Duodenal mucosa (tissue), 2 donors: Measurements from ENCODE around the gene SYNPR.

Experiments
- H3K27ac ChIP-seq: one replicate; pipeline ENCODE4 v1.7.0; 2013; ENCODE audit warnings: low read depth, low read length
- H3K27me3 ChIP-seq, 2 donors: one replicate each; pipeline ENCODE4 v1.7.0; 2013; ENCODE audit warnings: low read length in 2 of 2, control low read depth in 1 of 2; ENCODE audit not compliant: insufficient read depth in 2 of 2, control insufficient read depth in 1 of 2
- H3K36me3 ChIP-seq, 2 donors: one replicate each; pipeline ENCODE4 v1.7.0; 2013; ENCODE audit warnings: low read length in 2 of 2, control low read depth in 1 of 2; ENCODE audit not compliant: insufficient read depth in 2 of 2, control insufficient read depth in 1 of 2
- H3K4me1 ChIP-seq, 2 donors: one replicate each; pipeline ENCODE4 v1.7.0; 2013; ENCODE audit warnings: low read length in 2 of 2, control low read depth in 1 of 2; ENCODE audit not compliant: insufficient read depth in 2 of 2, control insufficient read depth in 1 of 2
- H3K4me3 ChIP-seq, 2 donors: one replicate each; pipeline ENCODE4 v1.7.0; 2013; ENCODE audit warnings: low read length in 2 of 2, low read depth in 1 of 2
- H3K9ac ChIP-seq, 2 donors: one replicate each; pipeline ENCODE4 v1.7.0; 2013; ENCODE audit warnings: low read length in 2 of 2, low read depth in 1 of 2
- H3K9me3 ChIP-seq, 2 donors: one replicate each; pipeline ENCODE4 v1.7.0; 2013; ENCODE audit warnings: low read length in 2 of 2, control low read depth in 1 of 2; ENCODE audit not compliant: control insufficient read depth in 1 of 2

Gene SYNPR

DNA sequence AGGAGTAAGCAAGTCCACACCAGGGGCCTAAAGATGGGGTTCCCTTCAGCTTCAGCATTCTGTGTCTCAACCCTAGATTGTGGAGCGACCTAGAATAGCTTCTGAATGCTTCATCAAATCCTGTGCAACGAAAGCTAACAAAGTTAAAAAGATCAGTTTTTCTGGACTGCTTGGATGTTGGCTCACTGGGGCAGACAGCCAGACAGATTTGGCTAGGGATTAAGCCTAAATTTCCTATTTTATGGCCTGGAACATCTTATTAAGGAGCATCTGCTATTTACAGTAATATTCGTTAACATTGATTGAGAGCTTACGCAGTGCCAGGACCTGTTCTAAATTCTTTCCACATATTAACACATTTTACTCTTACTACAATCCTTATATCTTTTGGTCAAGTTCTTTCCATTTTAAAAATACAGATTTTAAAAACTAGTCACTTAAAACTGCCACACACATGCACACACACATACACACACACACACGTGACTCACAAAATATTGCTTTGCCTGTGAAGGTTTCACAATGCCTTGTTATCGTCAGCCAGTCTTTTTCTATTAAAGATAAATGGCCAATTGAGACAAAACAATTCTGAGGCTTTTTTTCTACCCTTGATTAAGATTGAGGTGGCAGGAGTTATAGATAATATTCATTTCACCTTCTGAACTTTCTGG lies 201.0 kb downstream of the SYNPR start:
- Histone ChIP-seq H3K4me3 (no peak overlapping the region), H3K27me3 (no peaks in the 10 kb centered on the region), H3K9me3 (no peaks in the 10 kb centered on the region), H3K27ac (no peak overlapping the region), H3K36me3 (no peaks in the 10 kb centered on the region), H3K9ac (no peak overlapping the region), H3K4me1 (no peaks in the 10 kb centered on the region)

DNA sequence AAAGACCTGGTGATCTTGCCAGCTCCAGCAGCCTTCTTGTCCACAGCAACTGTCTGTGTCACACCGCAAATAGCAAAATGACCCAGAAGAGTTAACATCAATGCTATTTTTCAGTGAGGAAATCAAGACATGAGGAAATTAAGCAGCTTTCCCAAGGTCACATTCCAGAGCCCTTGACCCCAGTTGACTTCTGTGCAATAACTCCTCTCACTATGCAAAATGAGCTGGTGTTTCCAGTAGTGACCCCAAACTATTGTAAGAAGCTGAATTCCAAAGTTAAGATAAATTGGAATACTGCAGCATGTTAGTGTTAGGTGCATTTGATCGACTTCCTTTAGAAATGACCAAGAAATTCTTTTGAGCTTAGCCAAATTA lies 201.5 kb downstream of the SYNPR start:
- H3K27ac ChIP-seq = no peak overlapping the region
- no peaks in the 10 kb centered on the region for H3K36me3 ChIP-seq
- H3K4me1 ChIP-seq = no peaks in the 10 kb centered on the region
- H3K9me3 ChIP-seq = no peaks in the 10 kb centered on the region
- no peak overlapping the region for H3K9ac ChIP-seq
- H3K4me3 ChIP-seq = no peak overlapping the region
- no peaks in the 10 kb centered on the region for H3K27me3 ChIP-seq

DNA sequence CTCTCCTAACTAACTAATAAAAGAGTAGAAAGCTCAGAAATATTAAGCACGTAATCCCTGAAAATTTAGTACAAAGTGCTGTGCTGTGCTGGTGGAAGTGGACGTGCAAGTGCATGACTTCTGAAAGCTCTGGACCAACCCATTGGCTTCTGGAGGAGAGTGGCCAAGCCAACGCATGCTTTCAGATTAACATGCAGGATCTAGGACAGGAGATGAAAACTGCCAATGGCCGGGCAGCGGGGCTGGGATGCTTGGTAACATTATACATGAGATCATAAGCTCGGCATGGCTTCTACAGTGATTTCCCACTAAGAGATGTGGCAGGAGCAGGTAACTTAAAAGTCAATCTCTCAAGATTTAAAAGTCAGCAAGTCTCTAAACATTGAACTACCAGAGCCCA lies 203.5 kb downstream of the SYNPR start:
- Histone ChIP-seq H3K27ac (no peak overlapping the region), H3K9me3 (no peaks in the 10 kb centered on the region), H3K36me3 (no peaks in the 10 kb centered on the region), H3K27me3 (no peaks in the 10 kb centered on the region), H3K4me1 (no peaks in the 10 kb centered on the region), H3K9ac (no peak overlapping the region), H3K4me3 (no peak overlapping the region)

DNA sequence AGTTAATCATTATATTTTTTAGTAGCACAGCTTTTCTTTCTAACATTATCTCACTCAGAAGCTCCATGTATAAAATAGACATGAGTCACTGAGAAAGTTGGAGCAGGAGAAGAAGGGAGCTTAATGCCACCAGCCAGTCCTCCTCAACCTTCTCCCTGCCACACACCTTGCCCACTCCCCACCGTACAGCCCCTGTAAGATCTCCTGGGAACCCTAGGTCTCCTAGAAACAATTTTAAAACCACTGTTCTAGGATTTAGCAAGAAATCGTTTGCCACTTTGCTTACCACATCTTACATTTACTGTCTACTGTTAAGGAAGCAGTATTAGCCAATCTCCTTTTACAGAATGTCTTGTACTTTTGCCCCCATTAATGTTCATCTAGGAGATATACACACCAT lies 204.2 kb downstream of the SYNPR start:
- Histone ChIP-seq H3K9ac (no peak overlapping the region), H3K4me1 (no peaks in the 10 kb centered on the region), H3K4me3 (no peak overlapping the region), H3K27ac (no peak overlapping the region), H3K9me3 (no peaks in the 10 kb centered on the region), H3K36me3 (no peaks in the 10 kb centered on the region), H3K27me3 (no peaks in the 10 kb centered on the region)

DNA sequence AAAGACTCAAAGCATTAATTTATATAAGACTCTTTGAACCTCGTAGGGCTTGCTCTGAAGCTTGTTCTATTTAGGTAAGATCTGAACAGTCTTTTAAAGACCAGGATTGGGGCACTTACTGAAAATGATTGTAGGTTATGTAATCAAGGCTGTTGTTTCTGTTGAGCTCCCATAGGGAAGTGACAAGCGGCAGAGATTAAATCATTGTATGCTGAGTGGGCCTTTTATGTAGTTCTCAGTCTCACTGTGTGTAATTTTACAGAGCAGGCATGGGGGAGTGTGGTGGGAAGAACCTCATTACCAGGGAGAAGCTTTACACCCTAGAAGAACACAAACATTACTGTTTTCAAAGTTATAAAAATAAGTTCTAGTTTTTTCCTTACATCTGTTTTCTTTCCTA lies 214.4 kb downstream of the SYNPR start:
- no peak overlapping the region for H3K27ac ChIP-seq
- H3K27me3 ChIP-seq = no peaks in the 10 kb centered on the region

DNA sequence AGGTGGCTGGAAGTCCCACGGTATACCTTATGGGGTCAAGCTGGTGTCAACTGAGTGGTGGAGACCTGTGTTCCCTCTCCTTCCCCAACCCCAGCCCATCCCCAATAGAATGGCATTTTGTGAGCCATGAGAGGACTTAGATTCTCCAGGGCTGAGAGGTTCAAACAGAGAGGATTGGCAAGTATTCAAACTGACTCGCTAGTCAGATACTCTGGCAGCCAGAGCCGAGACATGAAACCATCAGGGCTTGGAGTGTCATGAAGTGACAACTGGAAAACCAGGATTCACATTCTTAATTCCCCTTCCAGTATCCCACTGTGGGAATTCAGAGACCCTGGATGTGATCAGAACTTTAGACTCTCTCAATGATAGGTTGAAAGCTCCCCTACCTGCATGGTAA lies 215.0 kb downstream of the SYNPR start:
- no peak overlapping the region for H3K9ac ChIP-seq
- H3K4me3 ChIP-seq = no peak overlapping the region
- H3K27ac ChIP-seq = no peak overlapping the region
- no peaks in the 10 kb centered on the region for H3K9me3 ChIP-seq
- no peaks in the 10 kb centered on the region for H3K4me1 ChIP-seq
- no peaks in the 10 kb centered on the region for H3K27me3 ChIP-seq
- no peaks in the 10 kb centered on the region for H3K36me3 ChIP-seq

More for the DNA sequence above, 214.4 kb downstream of the SYNPR start:
- H3K36me3 ChIP-seq = no peaks in the 10 kb centered on the region
- H3K4me3 ChIP-seq = no peak overlapping the region
- no peaks in the 10 kb centered on the region for H3K9me3 ChIP-seq
- H3K4me1 ChIP-seq = no peaks in the 10 kb centered on the region
- no peak overlapping the region for H3K9ac ChIP-seq

DNA sequence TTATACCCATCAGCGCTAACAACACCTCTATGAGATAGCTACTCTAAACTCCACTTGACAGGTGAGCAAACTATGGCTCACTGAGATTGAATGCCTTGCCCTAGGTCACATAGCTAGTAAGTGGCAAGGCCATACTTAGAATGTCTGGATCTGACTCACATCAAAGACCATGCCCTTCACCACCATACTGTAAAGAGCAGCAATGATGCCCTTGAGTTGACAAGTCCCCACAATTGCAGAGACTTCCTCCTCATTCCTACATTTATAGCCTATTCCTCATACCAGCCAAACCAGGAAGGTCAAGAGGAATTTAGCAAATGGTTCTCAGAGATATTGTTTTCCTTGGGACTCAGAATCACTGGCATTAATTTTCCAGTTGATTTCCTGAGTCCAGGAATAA lies 216.5 kb downstream of the SYNPR start:
- Histone ChIP-seq H3K27ac (no peak overlapping the region), H3K4me1 (peaks cover 1 to 4% of the 10 kb centered on the region in 2 donors), H3K9me3 (no peaks in the 10 kb centered on the region), H3K27me3 (no peaks in the 10 kb centered on the region), H3K9ac (no peak overlapping the region), H3K4me3 (no peak overlapping the region), H3K36me3 (no peaks in the 10 kb centered on the region)

DNA sequence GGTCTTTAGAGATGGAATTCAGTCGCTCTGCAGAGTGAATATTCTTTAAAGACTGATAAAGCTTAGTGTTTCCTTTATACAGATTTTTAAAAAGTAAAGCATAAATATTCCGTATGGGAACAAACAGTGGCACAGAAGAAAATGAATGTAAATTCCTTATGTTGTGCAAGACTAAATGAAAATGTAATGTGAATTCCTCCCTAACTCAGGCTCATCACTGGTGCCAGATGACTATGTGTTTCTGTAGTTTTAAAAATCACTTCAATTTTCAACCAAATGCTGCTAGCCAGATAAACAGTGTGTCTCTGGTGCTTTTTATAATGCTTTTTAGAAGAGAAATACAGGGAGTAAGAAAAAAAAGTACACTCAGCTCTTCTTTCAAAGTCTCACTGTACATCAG lies 219.5 kb downstream of the SYNPR start:
- Histone ChIP-seq H3K9me3 (no peaks in the 10 kb centered on the region), H3K27me3 (no peaks in the 10 kb centered on the region), H3K4me3 (no peak overlapping the region), H3K36me3 (no peaks in the 10 kb centered on the region), H3K27ac (no peak overlapping the region), H3K4me1 (peaks cover 13% of the 10 kb centered on the region in 2 donors), H3K9ac (no peak overlapping the region)

DNA sequence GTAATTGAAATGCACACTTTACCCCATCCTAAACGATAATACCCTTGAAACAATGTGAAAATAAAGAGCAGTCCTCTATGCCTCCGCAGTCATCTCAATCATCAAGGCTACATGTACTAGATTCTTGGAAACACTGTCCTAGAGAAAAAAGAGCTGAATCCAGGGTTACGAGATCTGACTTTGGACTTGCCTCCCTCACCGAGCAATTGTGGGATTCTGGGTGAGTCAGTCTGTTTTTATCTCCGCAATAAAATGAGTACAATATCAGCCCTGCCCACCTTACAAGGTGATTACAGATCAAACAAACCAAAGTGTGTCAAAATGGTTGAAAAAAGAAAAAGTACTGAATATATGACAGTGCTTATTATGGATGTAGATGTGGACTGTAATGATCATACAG lies 222.1 kb downstream of the SYNPR start:
- H3K9me3 ChIP-seq = no peaks in the 10 kb centered on the region
- peaks cover 13% of the 10 kb centered on the region in 2 donors for H3K4me1 ChIP-seq
- H3K9ac ChIP-seq = no peak overlapping the region
- no peaks in the 10 kb centered on the region for H3K36me3 ChIP-seq
- no peak overlapping the region for H3K4me3 ChIP-seq
- no peaks in the 10 kb centered on the region for H3K27me3 ChIP-seq
- no peak overlapping the region for H3K27ac ChIP-seq

DNA sequence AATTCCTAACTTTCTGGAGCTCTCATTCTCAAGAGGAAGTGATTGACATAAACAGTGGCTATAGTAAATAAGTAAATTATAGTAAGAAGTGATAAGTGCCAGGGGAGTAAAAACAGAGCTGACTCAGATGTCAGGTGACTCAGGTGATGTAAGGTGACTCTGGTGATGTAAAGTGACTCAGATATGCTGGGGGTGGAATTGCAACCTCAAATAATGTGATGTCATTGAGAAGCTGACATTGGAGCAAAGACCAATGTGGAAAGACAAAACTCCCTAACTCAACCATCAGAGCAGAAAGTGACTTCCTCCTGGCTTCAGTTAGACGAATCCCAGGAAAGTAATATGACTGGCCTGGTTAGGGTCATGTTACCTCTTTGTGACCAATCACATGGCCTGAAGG lies 230.2 kb downstream of the SYNPR start:
- no peaks in the 10 kb centered on the region for H3K36me3 ChIP-seq
- peaks cover 0 to 3% of the 10 kb centered on the region in 2 donors for H3K4me1 ChIP-seq
- H3K9me3 ChIP-seq = no peaks in the 10 kb centered on the region
- no peaks in the 10 kb centered on the region for H3K27me3 ChIP-seq
- H3K9ac ChIP-seq = no peak overlapping the region
- no peak overlapping the region for H3K4me3 ChIP-seq
- no peak overlapping the region for H3K27ac ChIP-seq

DNA sequence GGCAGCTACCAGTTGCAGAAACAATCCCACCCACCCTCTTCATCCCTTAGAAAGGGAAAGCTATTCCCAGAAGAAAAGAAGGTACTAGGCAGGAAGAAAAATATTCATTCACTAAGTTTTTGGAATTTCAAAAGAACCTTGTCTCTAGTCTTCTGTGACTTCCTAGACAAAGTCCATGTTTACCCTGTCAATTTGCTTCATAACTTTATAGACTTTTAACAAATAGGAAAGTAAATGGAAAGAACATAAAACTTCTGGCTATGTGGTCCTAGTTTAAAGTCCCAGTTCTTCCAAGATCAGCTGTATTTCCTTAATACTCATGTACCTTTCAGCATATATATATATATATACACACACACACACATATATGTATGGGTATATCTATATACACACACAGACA lies 230.7 kb downstream of the SYNPR start:
- no peak overlapping the region for H3K27ac ChIP-seq
- H3K4me1 ChIP-seq = peaks cover 0 to 3% of the 10 kb centered on the region in 2 donors

More for the DNA sequence above, 230.7 kb downstream of the SYNPR start:
- no peaks in the 10 kb centered on the region for H3K36me3 ChIP-seq
- H3K9me3 ChIP-seq = no peaks in the 10 kb centered on the region
- H3K27me3 ChIP-seq = no peaks in the 10 kb centered on the region
- no peak overlapping the region for H3K9ac ChIP-seq
- H3K4me3 ChIP-seq = no peak overlapping the region
